Fibroblast of skin of abdomen (primary cell): ENCODE measurements around the gene IRF7.

Source experiments
- DNase-seq: peaks from one replicate; pipeline ENCODE4 v3.0.0-alpha.2; 2013

Gene IRF7

GRCh38 chr11:563066-563811 lies 52.5 kb downstream of the IRF7 start:
- DNase-seq, result no peak
